Adrenal gland (tissue), 5 donors: ENCODE data around the gene UBE3A.

Source experiments
- POLR2A ChIP-seq, 2 donors: fragments of 450-650 bp; IDR thresholded peaks; one replicate each; pipeline ENCODE4 v1.6.1; 2017; ENCODE audit warnings: antibody characterized with exemption in 2 of 2, mild to moderate bottlenecking in 2 of 2, moderate library complexity in 1 of 2
- TF ChIP-seq, protein P1 (sequence below), 6 experiments: fragments of 450-650 bp in 4 of 6; fragments of 200-600 bp in 2 of 6; sonication (generic) in 1 of 6; IDR thresholded peaks; 1 replicate in 5 of 6; 2 replicates in 1 of 6; pipeline versions ENCODE4 v1.5.1 to v1.8.0; 2016 to 2021; ENCODE audit warnings: antibody characterized with exemption in 6 of 6, mild to moderate bottlenecking in 2 of 6, moderate library complexity in 1 of 6
- donor health status: DM: no; HTN: no; CAD: no.

GRCh38 chr15:25481208-25481859, 42.5 kb upstream of the UBE3A start:
- no peak for TF ChIP-seq POLR2A (IDR thresholded peaks at IDR 0.05)
- TF ChIP-seq, protein P1, sequence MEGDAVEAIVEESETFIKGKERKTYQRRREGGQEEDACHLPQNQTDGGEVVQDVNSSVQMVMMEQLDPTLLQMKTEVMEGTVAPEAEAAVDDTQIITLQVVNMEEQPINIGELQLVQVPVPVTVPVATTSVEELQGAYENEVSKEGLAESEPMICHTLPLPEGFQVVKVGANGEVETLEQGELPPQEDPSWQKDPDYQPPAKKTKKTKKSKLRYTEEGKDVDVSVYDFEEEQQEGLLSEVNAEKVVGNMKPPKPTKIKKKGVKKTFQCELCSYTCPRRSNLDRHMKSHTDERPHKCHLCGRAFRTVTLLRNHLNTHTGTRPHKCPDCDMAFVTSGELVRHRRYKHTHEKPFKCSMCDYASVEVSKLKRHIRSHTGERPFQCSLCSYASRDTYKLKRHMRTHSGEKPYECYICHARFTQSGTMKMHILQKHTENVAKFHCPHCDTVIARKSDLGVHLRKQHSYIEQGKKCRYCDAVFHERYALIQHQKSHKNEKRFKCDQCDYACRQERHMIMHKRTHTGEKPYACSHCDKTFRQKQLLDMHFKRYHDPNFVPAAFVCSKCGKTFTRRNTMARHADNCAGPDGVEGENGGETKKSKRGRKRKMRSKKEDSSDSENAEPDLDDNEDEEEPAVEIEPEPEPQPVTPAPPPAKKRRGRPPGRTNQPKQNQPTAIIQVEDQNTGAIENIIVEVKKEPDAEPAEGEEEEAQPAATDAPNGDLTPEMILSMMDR (IDR thresholded peaks at IDR 0.05): no peak
